T-helper 2 cell (primary cell): Measurements from ENCODE around the gene RRP1.

Source experiments
- DNase-seq, 5 experiments: peaks; one replicate each; pipeline versions ENCODE4 v3.0.0 to v3.0.0-alpha.2; 2012 to 2022

Gene RRP1

GRCh38 chr21:43777953-43778352, 11.4 kb upstream of the RRP1 start:
- no peak for DNase-seq

GRCh38 chr21:43778469-43779335, 10.7 kb upstream of the RRP1 start:
- peak in 1 of 5 experiments; percentile 64 for DNase-seq

- DNase-seq: no peak
These were observed 9.7 kb upstream of the RRP1 start for GRCh38 chr21:43779660-43780059.

GRCh38 chr21:43781846-43782245, 7.5 kb upstream of the RRP1 start:
- DNase-seq: no peak

- no peak for DNase-seq
These were observed 6.8 kb upstream of the RRP1 start for GRCh38 chr21:43782431-43783097.

GRCh38 chr21:43783098-43783700, 6.2 kb upstream of the RRP1 start:
- DNase-seq: no peak

- no peak for DNase-seq
These were observed 4.2 kb upstream of the RRP1 start for GRCh38 chr21:43785134-43785533.

- peak in 1 of 5 experiments; percentile 23 for DNase-seq
These were observed 3.0 kb upstream of the RRP1 start for GRCh38 chr21:43786300-43786806.

- peak in 1 of 5 experiments; percentile 11 for DNase-seq
These were observed 2.5 kb upstream of the RRP1 start for GRCh38 chr21:43786807-43787440.

GRCh38 chr21:43790010-43790524, 690 bp downstream of the RRP1 start:
- DNase-seq: no peak

- no peak for DNase-seq
These were observed 3.0 kb downstream of the RRP1 start for GRCh38 chr21:43792406-43792805.

GRCh38 chr21:43793243-43793642, 3.9 kb downstream of the RRP1 start:
- no peak for DNase-seq

GRCh38 chr21:43794311-43794710, 4.9 kb downstream of the RRP1 start:
- DNase-seq: no peak

- no peak for DNase-seq
These were observed 5.5 kb downstream of the RRP1 start for GRCh38 chr21:43794857-43795256.

- DNase-seq: no peak
These were observed 8.0 kb downstream of the RRP1 start for GRCh38 chr21:43797415-43797814.

- no peak for DNase-seq
These were observed 8.7 kb downstream of the RRP1 start for GRCh38 chr21:43797925-43798715.

- DNase-seq: no peak
These were observed 10.0 kb downstream of the RRP1 start for GRCh38 chr21:43799301-43799840.

GRCh38 chr21:43800124-43800523, 10.7 kb downstream of the RRP1 start:
- no peak for DNase-seq

- DNase-seq: no peak
These were observed 11.2 kb downstream of the RRP1 start for GRCh38 chr21:43800566-43800965.

- DNase-seq: no peak
These were observed 11.8 kb downstream of the RRP1 start for GRCh38 chr21:43801006-43801783.
